GM18519 (cell line): ENCODE results near the gene HUNK.
"Not testable (repeated sequence)": the region's sequence is repeated elsewhere in the genome, so short reads cannot be mapped to it uniquely, and the experiment has no call there.

Experiments used
- ATAC-seq: cut with Tn5 transposase; IDR thresholded peaks from one replicate; pipeline ENCODE4 v1.9.1; 2021; ENCODE audit warnings: mild to moderate bottlenecking, moderate library complexity; ENCODE audit not compliant: unreplicated experiment, low FRiP score

HUNK gene

DNA sequence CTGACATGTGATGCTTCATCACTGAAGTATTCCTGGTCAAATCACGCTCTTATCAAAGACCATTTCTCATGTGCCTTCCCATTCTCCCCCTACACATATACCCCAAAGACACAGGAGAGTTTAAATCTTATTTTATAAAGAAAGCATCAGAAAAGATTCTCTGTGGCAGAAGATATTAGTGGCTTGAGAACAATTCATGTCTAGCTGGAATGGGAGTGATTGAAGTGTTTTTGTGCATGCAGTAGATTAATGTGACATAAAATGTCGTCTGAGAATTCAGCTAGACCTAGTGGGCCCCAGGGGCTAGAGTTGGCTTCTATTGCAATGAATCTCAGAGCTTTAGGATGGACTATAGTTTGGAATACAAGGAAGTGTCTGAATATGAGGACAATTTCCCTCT, 163.9 kb downstream of the HUNK start:
- no peak for ATAC-seq

- ATAC-seq = not testable (repeated sequence)
These were observed 165.9 kb downstream of the HUNK start for GRCh38 chr21:32038751-32039150.

GRCh38 chr21:32043458-32043857, 170.6 kb downstream of the HUNK start:
- ATAC-seq = no peak

DNA sequence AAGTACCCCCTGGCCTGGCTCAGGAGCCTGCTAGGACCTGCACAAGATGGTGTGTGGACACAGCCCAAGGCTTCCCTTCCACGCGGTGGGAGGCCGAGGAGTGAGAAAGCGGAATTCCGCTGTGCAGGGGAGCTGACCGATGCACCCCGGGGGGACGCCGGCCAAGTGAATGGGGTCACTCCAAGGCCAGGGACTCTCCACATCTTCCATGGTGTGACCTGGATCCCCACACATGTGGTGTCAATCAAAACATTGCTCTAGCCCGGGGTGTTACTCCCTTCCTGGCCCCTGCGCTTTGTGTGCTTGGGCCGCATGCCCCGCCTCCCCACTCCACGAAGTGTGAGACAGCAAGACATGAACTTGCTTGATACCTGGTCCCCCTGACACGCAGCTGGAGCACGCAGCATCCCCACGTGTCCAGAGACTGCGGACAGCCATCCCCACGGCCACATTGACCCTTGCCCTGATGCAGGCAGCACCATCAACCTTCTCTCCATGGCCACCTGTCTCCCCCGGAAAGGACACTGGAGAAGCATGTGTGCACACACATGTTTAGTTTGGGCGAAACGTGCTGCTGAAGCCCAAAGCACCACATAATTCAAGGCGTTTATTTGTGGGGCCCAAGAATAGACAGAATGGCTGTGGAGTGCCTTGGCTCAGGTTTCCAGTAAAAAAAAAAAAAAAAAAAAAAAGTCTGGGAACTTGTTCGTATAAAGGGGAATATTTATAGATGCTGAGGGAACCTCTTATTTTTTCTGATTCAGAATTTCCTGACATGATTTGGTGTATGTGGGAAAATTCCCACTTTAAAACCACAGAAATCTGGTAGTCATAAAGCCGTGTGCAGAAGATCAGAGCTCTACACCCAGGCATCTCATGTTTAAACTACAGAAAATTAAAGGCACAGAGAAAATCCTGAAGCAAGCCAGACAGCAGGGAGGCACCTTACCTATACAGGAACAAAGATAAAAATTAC, 171.7 kb downstream of the HUNK start:
- no peak for ATAC-seq

- ATAC-seq = no peak
These were observed 173.4 kb downstream of the HUNK start for GRCh38 chr21:32046191-32046590.

GRCh38 chr21:32048353-32048752, 175.5 kb downstream of the HUNK start:
- no peak for ATAC-seq
